ENCODE measurements around the gene RBM19. TPM values are rescaled to one million over a fixed set of nuclear protein-coding genes. Genes with fewer than 3 reads are reported as not detected.

RBM19 gene
- total and polyA plus RNA-seq, 2 of the 4 experiments (the other 2 are of a cell fraction): 18.7 to 19.2 TPM

GRCh38 chr12:113823016-113823415 is 143.1 kb downstream of the RBM19 start:
- no peak overlapping the region for H2BK5ac ChIP-seq (ENCODE audit: low read depth, low read length, poor library complexity, severe bottlenecking)
- in situ Hi-C loops (cut with MboI; ENCODE audit: low sequenced_read_pairs): no loop called here
- no peak overlapping the region for H4K5ac ChIP-seq (ENCODE audit: low read depth, low read length)
- no peak overlapping the region for H2AK9ac ChIP-seq (replicated peaks; ENCODE audit: low read depth, low read length, poor library complexity)
- no peak overlapping the region for H3K14ac ChIP-seq (replicated peaks; ENCODE audit: low read depth, low read length)
- H4K20me1 ChIP-seq (ENCODE audit: insufficient read depth, low read length): no peaks in the 10 kb centered on the region
- H3K79me1 ChIP-seq (ENCODE audit: low read depth in 1 of 2, low read length in 2 of 2): no peaks in the 10 kb centered on the region
- ATAC-seq (ENCODE audit: low read depth) (no peak), DNase-seq (no peak)
- H3K9ac ChIP-seq (ENCODE audit: low read depth, low read length): no peak overlapping the region
- 50% methylated on average over 6 of the region's 16 CpGs; no CpG with 5 or more reads in 1 of the 2 experiments for WGBS, 2 experiments (ENCODE audit: extremely low coverage in 2 of 2, insufficient read length in 1 of 2)
- dilution Hi-C loops (cut with HindIII; ENCODE audit: low sequenced_read_pairs, unreplicated experiment): no loop called here
- no peak overlapping the region for H3K56ac ChIP-seq (ENCODE audit: extremely low read depth, insufficient read depth, low read length)
- BruUV-seq (replicated peaks): no TSS peak
- no peak overlapping the region for H2AFZ ChIP-seq (replicated peaks; ENCODE audit: low read length, poor library complexity)
- no peak overlapping the region for H3K27ac ChIP-seq (ENCODE audit: insufficient read depth, low read length)
- H3K4me2 ChIP-seq (ENCODE audit: low read depth, low read length): no peak overlapping the region
- H2BK120ac ChIP-seq (ENCODE audit: low read depth, low read length): no peak overlapping the region
- H2BK20ac ChIP-seq (ENCODE audit: low read depth, low read length): no peak overlapping the region
- no peak overlapping the region for H2BK15ac ChIP-seq (ENCODE audit: low read depth, low read length)
- H3K9me3 ChIP-seq (ENCODE audit: control insufficient read depth, insufficient read depth, low read length): no peaks in the 10 kb centered on the region
- H3K23ac ChIP-seq (ENCODE audit: low read depth, low read length): no peak overlapping the region
- no peak overlapping the region for H3K4ac ChIP-seq (ENCODE audit: low read depth, low read length)
- no peak overlapping the region for H3K18ac ChIP-seq (ENCODE audit: low read depth, low read length)
- no peak overlapping the region for H4K91ac ChIP-seq (ENCODE audit: insufficient read depth, low read depth, low read length)
- no peak overlapping the region for H3K4me3 ChIP-seq (ENCODE audit: insufficient read depth, low read depth, low read length)
- no peak overlapping the region for H4K8ac ChIP-seq (ENCODE audit: low read depth in 2 of 2, low read length in 2 of 2)
- H3K36me3 ChIP-seq (ENCODE audit: control insufficient read depth, insufficient read depth, low read length): no peaks in the 10 kb centered on the region
- H3K9me1 ChIP-seq (ENCODE audit: insufficient read depth, low read length): peaks cover 3% of the 10 kb centered on the region; the same call in 1 of the 2 replicates
- TF ChIP-seq MAFK (IDR thresholded peaks at IDR 0.05; ENCODE audit: low read depth, low read length) (no peak), NFE2L2 (IDR thresholded peaks at IDR 0.05; ENCODE audit: low read depth, low read length) (no peak), ELK1 (IDR thresholded peaks at IDR 0.05; ENCODE audit: borderline replicate concordance, low read depth, low read length) (no peak), FOS (IDR thresholded peaks at IDR 0.05; ENCODE audit: low read depth, low read length) (no peak), BHLHE40 (IDR thresholded peaks at IDR 0.05; ENCODE audit: low read depth, low read length) (no peak), USF2 (IDR thresholded peaks at IDR 0.05; ENCODE audit: low read depth, low read length) (no peak), POLR2A (IDR thresholded peaks at IDR 0.05; ENCODE audit: low read depth, low read length) (no peak), CHD1 (IDR thresholded peaks at IDR 0.05; ENCODE audit: low read depth, low read length) (no peak), RFX5 (IDR thresholded peaks at IDR 0.05; ENCODE audit: low read depth, low read length) (no peak), RAD21 (IDR thresholded peaks at IDR 0.05; ENCODE audit: low read length) (no peak), RCOR1 (IDR thresholded peaks at IDR 0.05; ENCODE audit: insufficient replicate concordance, low read length) (no peak), CTCF (conservative IDR thresholded peaks at IDR 0.05; ENCODE audit: low read depth, low read length) (no peak)
- no peak overlapping the region for H2AK5ac ChIP-seq (ENCODE audit: low read depth, low read length)
- no peaks in the 10 kb centered on the region for H3K4me1 ChIP-seq (ENCODE audit: control insufficient read depth, insufficient read depth, low read length)
- H3K27me3 ChIP-seq (ENCODE audit: control insufficient read depth, insufficient read depth, low read length): no peaks in the 10 kb centered on the region
- ChIA-PET CTCF (no interaction called here), POLR2A (ENCODE audit: unreplicated experiment) (no interaction called here)
- intact Hi-C loops (cut with micrococcal nuclease): no loop called here
